Skeletal muscle tissue (tissue), 4 donors: ENCODE results near the gene ZSWIM5. TPM values are rescaled to one million over a fixed set of nuclear protein-coding genes. Genes with fewer than 3 reads are reported as not detected.
A peak's percentile ranks its signal among the peaks of the same experiment; 100 is the strongest.

Experiments used
- H3K27ac ChIP-seq: one replicate; pipeline ENCODE4 v1.7.0; 2013; ENCODE audit warnings: mild to moderate bottlenecking, low read depth, low read length, inconsistent platforms
- H3K27me3 ChIP-seq, 3 donors: one replicate each; pipeline ENCODE4 v1.7.0; 2013; ENCODE audit warnings: low read length in 3 of 3; ENCODE audit not compliant: control insufficient read depth in 3 of 3, insufficient read depth in 3 of 3
- H3K36me3 ChIP-seq, 3 donors: one replicate each; pipeline ENCODE4 v1.7.0; 2013; ENCODE audit warnings: low read length in 3 of 3; ENCODE audit not compliant: control insufficient read depth in 3 of 3, insufficient read depth in 3 of 3
- H3K4me1 ChIP-seq, 3 donors: one replicate each; pipeline ENCODE4 v1.7.0; 2013; ENCODE audit warnings: low read length in 3 of 3, mild to moderate bottlenecking in 3 of 3; ENCODE audit not compliant: control insufficient read depth in 3 of 3, insufficient read depth in 3 of 3
- H3K4me3 ChIP-seq, 3 donors: one replicate each; pipeline ENCODE4 v1.7.0; 2013; ENCODE audit warnings: low read length in 3 of 3
- H3K9ac ChIP-seq, 3 donors: one replicate each; pipeline ENCODE4 v1.7.0; 2013; ENCODE audit warnings: low read length in 3 of 3, mild to moderate bottlenecking in 3 of 3, moderate library complexity in 2 of 3, low read depth in 1 of 3
- H3K9me3 ChIP-seq, 3 donors: one replicate each; pipeline ENCODE4 v1.7.0; 2013; ENCODE audit warnings: low read length in 3 of 3; ENCODE audit not compliant: control insufficient read depth in 3 of 3
- total RNA-seq: library from RNA; depleted of rRNA; stranded (reverse); fragments of >200 nt; gene quantifications from one replicate; pipeline ENCODE4 v1.2.3, GENCODE V29; 2014
- donor health status: Osteomylitis.

The ZSWIM5 gene
- total RNA-seq, 1 donor from 2014 or later, result 0.52 TPM

DNA sequence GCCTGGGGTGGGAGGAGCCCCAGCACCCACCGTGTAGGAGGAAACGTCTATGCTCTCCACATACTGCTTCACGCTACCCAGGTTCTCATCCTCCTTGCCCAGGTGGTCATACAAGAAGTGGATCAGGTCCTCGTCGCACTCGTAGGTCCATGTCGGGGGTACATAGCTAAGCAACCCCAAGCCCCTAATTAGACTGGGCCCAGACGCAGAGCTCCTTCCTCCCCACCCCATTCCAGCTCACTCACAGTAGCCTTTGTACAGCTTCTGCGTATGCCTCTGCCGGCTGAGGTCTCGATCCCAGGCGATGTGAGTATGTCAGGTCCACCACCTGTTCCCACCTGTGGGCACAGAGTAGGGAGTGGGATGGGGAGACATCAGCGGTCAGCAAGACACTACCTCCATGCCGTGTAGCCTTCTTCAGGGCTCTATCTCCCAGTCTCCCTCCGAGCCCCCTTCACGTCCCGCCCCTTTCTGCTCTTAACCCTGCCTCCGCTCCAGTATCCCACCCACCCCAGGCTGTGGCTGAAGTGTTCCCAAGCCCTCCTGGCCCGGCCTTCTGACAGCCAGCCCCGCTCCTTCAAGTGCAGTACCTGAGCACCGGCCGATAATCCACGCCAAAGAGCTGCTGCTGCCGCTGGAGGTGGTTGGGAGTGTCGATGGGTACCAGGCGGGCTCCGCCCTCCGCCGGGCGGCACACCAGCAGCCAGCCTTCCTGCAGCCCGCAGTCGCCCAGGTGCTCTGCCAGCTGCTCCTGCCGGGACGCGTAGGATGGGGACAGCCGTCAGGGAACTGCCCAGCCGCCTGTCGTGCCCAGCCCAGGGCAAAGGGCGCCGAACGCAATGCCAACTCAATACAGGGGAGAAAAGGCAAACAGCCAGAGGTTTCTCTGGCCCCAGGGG, 196.2 kb downstream of the ZSWIM5 start:
- Histone ChIP-seq H3K27me3 (no peaks in the 10 kb centered on the region), H3K9me3 (no peaks in the 10 kb centered on the region), H3K4me1 (peaks cover 46 to 57% (median 46%) of the 10 kb centered on the region in 3 donors), H3K27ac (peak overlapping the region; percentile 91), H3K9ac (peak overlapping the region; percentile 79 to 91 (median 86)), H3K4me3 (peak overlapping the region; percentile 84 to 95 (median 94)), H3K36me3 (peaks cover 56 to 63% (median 60%) of the 10 kb centered on the region in 3 donors)

DNA sequence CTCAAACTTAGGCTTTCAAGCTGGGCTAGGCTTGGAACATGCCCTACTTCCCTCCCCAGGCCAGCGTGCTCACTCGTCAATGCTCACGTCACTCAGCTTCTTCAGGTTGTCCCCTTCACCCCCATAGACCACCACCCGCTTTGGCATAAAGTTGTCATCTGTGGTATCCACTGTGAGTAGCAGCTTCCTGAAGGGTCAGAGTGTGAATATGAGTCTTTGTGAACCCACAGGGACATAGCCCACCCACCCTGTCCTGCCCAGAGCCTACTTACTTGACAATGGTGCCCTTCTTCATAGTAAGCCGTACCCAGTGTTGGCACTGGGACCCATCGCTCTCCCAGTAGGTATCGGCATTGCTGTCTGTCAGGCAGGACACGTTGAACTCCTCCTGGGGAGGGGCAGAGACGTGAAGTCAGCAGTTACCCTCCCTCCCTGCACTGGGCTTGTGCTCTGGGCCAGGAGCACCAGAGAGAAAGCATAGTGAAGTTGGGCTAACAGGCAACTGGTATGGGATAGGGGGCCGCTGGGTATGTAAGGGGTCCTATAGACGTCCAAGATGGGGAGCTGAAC, 197.0 kb downstream of the ZSWIM5 start:
- Histone ChIP-seq H3K27ac (no peak overlapping the region), H3K36me3 (peaks cover 61 to 63% (median 62%) of the 10 kb centered on the region in 3 donors), H3K4me1 (peaks cover 41 to 50% (median 42%) of the 10 kb centered on the region in 3 donors), H3K9me3 (no peaks in the 10 kb centered on the region), H3K27me3 (no peaks in the 10 kb centered on the region), H3K4me3 (peak overlapping the region; percentile 84 to 95 (median 94)), H3K9ac (peak overlapping the region; percentile 27 to 91 (median 86))

DNA sequence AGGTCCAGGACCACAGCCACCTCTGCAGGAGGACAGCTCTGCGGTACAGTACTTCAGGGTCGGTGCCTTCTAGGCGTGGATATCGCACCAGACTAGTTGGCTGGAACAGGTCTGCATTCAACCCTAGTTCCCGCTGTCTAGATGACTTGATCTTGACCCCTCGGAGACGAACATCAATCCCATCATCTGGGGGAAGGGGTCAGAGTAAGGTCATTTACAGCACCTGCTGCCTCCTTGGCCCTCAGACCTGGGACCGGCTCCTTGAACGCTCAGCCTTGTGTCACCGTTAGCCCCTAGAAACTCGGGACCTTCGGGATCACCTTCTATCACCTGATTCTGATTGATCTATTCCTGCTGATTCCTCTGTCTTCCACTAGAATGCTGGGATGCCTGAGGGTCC, 197.9 kb downstream of the ZSWIM5 start:
- Histone ChIP-seq H3K4me3 (no peak overlapping the region), H3K27me3 (no peaks in the 10 kb centered on the region), H3K9ac (no peak overlapping the region), H3K4me1 (peaks cover 32 to 42% (median 36%) of the 10 kb centered on the region in 3 donors), H3K9me3 (no peaks in the 10 kb centered on the region), H3K36me3 (peaks cover 64 to 65% (median 64%) of the 10 kb centered on the region in 3 donors), H3K27ac (no peak overlapping the region)

DNA sequence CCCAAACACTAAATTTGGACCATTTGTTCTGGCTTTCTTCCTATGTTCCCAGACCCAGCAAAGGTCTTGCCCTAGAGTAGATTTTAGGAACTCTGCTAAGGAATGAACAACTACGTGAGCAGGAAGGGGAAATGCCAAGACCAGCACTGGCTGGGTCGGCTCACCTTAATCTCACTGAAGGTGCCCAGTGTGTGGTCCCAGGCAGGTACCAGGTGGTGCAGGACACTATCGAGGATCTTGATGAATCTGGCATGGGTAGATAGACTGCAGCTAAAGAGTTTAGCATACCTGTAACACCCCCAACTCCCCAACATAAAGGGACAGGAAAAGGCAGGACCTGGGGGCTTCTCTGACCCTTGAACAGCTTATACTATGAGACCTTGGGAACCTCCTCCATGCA, 198.3 kb downstream of the ZSWIM5 start:
- Histone ChIP-seq H3K4me3 (no peak overlapping the region), H3K4me1 (peaks cover 28 to 38% (median 31%) of the 10 kb centered on the region in 3 donors), H3K9ac (no peak overlapping the region), H3K9me3 (no peaks in the 10 kb centered on the region), H3K27ac (no peak overlapping the region), H3K36me3 (peaks cover 64 to 68% (median 68%) of the 10 kb centered on the region in 3 donors), H3K27me3 (no peaks in the 10 kb centered on the region)

DNA sequence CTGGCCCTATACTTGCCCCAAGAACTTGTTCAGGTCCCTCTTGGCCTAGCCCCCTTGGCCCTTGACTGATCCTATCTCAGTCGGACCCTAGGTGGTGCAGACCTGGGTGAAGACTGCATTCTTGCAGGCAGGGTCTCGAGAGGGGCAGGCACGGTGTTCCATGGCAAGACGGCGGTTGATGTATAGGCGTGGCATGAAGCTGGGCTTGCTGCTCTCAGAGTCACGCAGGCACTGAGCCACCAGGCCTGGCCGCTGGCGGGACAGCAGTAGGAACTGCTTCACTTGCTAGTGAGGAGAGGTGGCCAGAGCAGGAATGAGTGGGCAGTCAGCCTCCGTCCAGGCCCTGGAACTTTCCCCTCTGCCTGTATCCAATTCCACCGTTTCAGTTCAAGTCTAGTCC, 199.1 kb downstream of the ZSWIM5 start:
- peaks cover 20 to 30% (median 23%) of the 10 kb centered on the region in 3 donors for H3K4me1 ChIP-seq
- H3K9ac ChIP-seq, result no peak overlapping the region
- H3K27me3 ChIP-seq, result no peaks in the 10 kb centered on the region
- no peaks in the 10 kb centered on the region for H3K9me3 ChIP-seq
- H3K27ac ChIP-seq, result no peak overlapping the region
- H3K4me3 ChIP-seq, result no peak overlapping the region
- H3K36me3 ChIP-seq, result peaks cover 72 to 76% (median 75%) of the 10 kb centered on the region in 3 donors

DNA sequence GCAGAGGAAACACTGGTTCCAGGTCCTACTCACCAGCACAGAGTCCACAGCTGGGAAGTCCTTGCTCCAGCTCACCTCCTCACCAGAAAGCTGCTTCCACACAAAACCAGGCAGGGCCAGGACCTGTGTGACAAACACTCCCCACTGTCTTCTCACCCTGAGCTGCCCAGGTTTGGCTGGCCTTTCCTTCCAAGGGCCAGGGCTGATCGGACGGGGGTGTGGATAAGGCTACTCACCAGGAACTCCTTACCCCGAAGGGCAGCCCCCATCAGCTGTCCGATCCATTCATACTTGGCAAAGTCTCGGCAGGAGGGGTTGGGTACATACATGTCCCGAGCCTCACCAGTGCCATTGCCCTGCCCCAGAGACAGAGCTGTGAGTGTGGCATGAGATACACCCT, 200.6 kb downstream of the ZSWIM5 start:
- Histone ChIP-seq H3K4me1 (peaks cover 16 to 27% (median 22%) of the 10 kb centered on the region in 3 donors), H3K9ac (no peak overlapping the region), H3K27me3 (no peaks in the 10 kb centered on the region), H3K4me3 (no peak overlapping the region), H3K27ac (no peak overlapping the region), H3K36me3 (peaks cover 76 to 79% (median 79%) of the 10 kb centered on the region in 3 donors), H3K9me3 (no peaks in the 10 kb centered on the region)

DNA sequence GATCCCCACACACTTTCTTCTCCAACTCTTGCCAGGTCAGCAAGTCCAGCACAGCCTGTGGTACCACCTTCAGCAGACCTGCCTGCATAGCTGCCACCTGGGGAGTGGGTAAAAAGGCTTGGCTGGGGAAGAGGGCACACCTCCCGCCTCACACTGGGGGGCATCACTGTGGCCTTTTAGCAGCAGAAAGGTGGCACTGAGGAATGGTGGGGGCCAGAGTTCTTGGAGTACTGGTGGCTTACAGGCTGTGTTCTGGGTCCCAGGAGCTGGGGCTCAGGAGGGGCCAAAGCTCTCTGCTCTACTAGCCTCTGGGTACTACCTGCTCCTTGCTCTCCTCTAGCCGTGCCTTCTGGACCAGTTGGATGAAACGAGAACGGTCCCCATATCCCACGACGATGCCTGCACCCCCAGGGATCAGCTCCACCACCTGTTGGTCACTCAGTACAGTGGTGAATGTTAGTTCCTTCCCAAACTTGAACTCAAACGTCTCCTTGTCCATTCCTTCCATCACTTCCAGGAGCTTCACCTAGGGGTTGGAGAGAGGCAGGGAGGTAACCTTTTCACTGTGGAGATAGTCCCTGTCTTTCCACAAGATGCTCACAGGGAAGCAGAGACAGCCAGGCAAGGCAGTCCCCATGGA, 202.0 kb downstream of the ZSWIM5 start:
- peaks cover 72 to 73% (median 72%) of the 10 kb centered on the region in 3 donors for H3K36me3 ChIP-seq
- H3K4me1 ChIP-seq, result peaks cover 8 to 20% (median 12%) of the 10 kb centered on the region in 3 donors
- no peaks in the 10 kb centered on the region for H3K27me3 ChIP-seq
- no peak overlapping the region for H3K4me3 ChIP-seq
- H3K9ac ChIP-seq, result no peak overlapping the region
- H3K9me3 ChIP-seq, result no peaks in the 10 kb centered on the region
- no peak overlapping the region for H3K27ac ChIP-seq

DNA sequence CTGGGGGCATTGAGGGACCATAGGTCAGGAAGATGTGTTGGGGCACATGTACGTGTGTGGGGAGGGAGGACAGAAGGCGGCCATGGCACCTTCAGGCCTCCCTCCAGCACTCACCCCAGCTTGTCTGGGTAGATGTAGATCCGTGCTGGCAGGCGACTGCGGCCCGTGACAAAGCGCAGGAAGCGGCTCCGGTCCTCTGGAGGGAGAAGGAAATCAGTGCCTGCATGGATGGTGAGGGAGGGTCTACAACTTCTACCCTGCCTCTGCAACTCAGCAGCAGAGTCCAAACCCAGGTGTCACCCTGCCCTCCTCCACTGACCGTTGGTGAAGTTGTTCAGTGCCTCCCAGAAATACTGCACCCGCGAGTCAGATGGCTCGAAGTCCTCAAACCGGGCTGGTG, 202.7 kb downstream of the ZSWIM5 start:
- Histone ChIP-seq H3K36me3 (peaks cover 65 to 66% (median 65%) of the 10 kb centered on the region in 3 donors), H3K27ac (no peak overlapping the region), H3K9me3 (no peaks in the 10 kb centered on the region), H3K4me3 (no peak overlapping the region), H3K4me1 (peaks cover 6 to 13% (median 7%) of the 10 kb centered on the region in 3 donors), H3K9ac (no peak overlapping the region), H3K27me3 (no peaks in the 10 kb centered on the region)

DNA sequence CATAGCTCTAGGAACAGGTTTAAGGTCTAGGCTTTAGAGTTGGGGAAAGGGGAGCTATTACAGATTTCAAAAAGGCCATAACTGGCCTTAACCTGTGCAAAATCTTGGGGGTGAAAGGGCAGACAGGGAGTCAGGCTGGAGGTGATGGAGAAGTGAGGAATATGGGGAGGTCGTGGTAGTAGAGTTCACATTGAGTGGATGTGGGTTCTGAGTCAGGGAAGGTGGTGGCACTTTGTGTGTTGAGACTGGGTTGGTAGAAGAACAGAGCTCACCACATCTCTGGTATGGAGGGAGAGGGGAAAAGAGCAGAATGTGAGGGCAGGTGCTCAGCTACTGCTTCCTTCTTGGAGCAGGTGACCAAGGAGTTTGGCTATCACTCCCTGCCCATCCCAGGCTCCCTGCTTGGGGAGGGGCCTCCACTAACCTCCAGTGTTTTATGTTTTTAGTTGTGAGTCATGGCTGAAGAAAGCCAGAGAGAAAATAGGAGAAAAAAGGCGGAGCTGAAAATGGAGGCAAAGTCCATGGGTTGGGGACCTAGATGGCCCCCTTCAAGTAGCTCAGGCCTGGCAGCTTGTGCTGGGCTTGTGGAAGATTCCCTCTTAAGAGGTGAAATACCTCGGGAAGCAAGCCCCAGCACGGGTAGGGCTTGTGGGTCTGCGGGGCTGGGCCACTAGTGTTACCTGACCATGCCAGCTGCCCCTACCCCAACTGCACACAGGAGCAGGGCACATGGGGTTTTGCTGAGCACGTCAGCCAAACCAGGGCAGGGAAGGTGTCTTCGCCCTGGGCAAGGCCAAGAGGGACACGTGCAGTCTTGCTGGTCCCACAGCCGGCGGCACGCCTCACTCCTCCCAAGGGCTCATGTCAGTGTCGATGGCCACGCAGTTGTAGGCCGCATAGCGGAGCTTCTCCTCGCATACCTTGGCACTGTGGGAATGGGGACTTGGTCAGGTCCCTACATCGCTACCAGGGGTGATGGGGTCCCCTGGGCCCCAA, 203.5 kb downstream of the ZSWIM5 start:
- Histone ChIP-seq H3K36me3 (peaks cover 57 to 58% (median 57%) of the 10 kb centered on the region in 3 donors), H3K9ac (no peak overlapping the region), H3K4me3 (no peak overlapping the region), H3K27ac (no peak overlapping the region), H3K4me1 (peaks cover 6 to 9% (median 7%) of the 10 kb centered on the region in 3 donors), H3K27me3 (no peaks in the 10 kb centered on the region), H3K9me3 (no peaks in the 10 kb centered on the region)
